Stimulated activated CD4-positive, alpha-beta T cell treated with anti-CD3 and anti-CD28 coated beads, Interleukin-2, amount 100 ng/mL, for 4 hours (primary cell): ENCODE results near the gene SLC12A3.

Source experiments
- DNase-seq: peaks from one replicate; pipeline ENCODE4 v3.0.0-alpha.2; 2020; ENCODE audit warnings: low read depth

Gene SLC12A3

DNA sequence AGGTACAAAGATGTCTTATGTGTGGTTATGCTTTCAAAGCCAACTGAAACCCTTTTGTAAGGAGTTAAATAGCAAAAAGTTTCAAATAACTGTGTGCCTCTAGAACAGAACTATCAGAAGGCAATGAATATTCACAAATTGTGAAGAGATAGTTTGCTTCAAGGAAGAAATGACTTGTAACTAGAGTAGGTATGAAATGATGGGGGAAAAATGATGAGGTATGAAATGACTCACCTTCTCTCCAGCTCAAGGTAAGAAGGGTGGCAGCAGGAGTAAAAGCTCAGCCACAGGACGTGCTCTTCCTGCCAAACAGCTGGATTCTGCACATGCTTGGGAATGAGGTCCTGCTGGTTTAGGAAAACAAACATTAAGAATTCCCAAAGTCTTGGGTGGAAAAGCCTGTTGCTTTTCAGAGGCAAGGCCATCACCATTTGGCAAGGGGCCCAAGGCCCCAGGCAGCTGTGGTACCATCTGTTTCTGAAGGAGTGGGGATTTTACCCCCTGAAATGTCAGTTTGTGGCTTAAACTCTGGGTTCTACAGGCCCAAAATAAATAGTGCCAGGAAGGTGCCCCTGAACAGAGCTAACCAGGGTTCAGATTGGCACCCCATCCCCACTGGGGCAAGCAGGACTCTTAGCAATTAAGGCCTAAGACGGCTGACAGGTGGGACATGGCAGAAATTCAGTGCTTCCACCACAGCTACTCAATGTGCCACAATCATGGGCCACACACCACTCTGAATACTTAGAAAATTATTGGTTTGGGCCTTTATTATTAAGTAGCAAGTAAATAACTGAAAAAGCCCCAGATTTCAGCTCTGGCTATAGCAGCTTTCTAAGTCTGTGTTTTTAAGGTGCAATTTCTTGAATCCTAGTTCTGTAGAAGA, 80.2 kb downstream of the SLC12A3 start:
- no peak for DNase-seq

DNA sequence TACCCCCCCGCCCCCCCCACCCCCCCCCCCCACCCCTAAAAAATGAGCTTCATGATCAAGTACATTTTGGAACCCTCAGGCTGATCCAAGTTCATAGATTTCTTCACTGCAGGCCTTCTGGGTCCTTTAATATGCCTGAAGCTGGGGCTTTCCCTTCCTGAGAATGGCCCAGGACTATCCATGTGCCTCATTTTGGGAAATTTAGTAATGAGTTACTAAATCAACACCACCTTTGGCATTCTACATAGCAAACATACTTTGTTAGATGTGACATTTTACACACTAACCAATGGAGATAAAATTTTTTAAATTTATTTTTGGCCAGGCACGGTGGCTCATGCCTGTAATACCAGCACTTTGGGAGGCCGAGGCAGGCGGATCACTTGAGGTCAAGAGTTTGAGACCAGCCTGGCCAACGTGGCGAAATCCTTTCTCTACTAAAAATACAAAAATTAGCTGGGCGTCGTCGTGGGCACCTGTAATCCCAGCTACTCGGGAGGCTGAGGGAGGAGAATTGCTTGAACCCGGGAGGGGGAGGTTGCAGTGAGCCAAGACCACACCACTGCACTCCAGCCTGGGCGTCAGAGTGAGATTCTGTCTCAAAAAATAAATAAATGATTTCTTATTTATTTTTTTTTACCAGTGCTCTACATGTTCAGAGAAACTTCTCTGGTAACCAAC, 81.0 kb downstream of the SLC12A3 start:
- no peak for DNase-seq

- no peak for DNase-seq
Observed at GRCh38 chr16:56946767-56947603, 82.0 kb downstream of the SLC12A3 start.

GRCh38 chr16:56947604-56947995, 82.6 kb downstream of the SLC12A3 start:
- DNase-seq, result no peak

DNA sequence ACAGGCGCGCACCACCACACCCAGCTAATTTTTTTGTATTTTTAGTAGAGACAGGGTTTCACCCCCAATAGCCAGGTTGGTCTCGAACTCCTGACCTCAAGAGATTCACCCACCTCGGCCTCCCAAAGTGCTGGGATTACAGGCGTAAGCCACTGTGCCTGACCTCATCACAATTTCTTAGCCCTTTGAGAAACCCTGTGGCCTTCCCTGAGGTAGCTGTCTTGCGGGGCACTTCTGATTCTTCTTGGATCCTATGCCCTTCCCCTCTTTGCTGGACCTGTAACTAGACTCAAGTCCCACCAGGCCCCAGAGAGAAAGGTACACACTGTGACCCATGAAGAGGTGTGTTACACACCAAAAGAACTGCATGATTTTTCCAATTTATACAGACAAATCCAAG, 83.2 kb downstream of the SLC12A3 start:
- DNase-seq, result no peak

- no peak for DNase-seq
Observed at GRCh38 chr16:56950051-56950450, 85.0 kb downstream of the SLC12A3 start.

- DNase-seq, result no peak
Observed at GRCh38 chr16:56950455-56950854, 85.4 kb downstream of the SLC12A3 start.

DNA sequence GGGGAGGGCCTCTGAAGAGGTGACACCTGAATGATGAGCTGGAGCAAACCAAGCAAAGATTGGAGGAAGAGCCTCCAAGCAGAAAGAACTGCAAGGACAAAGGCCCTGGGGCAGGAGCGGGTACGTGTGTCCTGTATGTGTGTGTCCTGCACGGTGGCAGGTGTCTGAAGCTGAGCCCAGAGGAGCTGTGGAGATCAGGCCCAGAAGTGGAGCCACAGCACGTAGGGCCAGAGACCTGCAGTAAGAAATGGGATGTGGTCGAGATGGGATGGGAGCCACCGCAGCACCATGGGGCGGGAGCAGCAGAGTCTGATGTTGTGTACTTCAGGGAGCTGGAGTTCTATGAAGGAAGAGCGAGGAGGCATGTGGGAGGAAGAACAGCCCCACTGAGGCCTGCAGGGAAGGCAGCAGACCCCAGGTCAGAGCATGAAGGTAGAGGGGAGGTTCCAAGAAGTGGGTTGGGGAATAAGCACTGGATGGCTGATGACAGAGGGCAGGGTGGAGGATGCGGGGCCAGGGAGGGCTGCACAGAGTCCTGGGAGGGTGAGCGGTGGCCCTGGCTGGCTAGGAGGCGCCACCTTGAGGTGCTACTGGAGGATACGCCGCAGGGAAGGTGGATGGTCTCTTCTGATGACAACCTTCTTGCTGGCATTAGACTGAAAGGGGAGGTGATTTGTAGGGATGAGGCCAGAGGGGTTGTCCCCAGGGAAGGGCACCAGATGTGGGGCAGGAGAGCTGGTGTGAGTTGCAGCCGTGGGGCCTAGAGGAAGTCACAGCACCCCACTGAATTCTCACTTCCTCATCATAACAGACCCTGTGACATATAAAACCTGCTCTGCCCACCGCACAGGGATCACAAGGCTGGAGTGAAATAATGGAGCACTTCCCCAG, 86.1 kb downstream of the SLC12A3 start:
- DNase-seq, result peak; percentile 31

DNA sequence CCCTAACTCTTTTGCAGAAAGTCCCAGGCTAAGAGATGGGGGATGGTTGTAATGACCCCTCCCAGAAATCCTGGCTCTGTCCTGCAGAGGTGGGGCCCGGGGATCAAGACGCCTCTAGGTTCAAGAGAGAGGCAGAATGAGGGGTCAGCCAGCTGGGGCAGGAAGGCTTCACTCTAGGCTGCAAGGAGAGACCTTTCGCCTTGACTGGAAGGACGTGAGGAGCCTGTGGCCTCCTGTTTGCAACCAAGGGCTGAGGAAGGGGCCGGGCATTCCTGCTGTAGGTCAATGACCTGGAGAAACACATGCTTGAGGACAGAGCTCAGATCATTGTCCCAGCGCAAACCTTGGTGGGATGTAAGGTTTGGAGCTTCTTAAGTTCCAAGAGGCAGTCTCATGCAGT, 88.0 kb downstream of the SLC12A3 start:
- no peak for DNase-seq

GRCh38 chr16:56956076-56956475, 91.1 kb downstream of the SLC12A3 start:
- DNase-seq, result no peak

GRCh38 chr16:56956756-56957155, 91.7 kb downstream of the SLC12A3 start:
- no peak for DNase-seq

DNA sequence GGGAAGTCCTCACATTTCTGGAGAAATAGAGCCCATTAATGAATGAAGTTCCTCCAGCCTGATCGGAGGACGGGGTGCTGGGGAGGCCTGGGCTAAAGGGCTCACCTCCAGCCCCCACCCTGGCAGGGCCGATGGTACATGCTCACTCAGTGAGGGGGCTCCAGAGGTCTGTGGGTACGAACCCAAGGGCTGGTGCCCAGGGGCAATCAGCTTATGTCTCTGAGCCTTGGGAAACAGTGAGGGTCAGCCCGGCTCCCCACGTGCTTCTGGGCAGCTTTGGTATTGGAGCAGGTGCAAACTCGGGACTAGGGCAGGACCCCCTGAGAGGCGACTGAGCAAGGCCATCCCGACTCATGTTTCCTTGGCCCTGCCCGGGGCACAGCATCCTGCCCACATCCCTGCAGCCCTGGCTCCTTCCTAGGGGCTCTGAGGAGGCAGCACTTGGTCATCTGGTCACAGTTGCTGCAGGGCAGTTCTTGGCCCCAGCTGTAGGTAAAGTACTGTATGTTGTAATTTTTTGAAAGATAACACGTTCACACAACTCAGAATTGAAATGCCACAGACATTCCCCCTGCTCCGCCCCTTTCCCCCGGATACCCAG, 95.8 kb downstream of the SLC12A3 start:
- DNase-seq, result no peak

DNA sequence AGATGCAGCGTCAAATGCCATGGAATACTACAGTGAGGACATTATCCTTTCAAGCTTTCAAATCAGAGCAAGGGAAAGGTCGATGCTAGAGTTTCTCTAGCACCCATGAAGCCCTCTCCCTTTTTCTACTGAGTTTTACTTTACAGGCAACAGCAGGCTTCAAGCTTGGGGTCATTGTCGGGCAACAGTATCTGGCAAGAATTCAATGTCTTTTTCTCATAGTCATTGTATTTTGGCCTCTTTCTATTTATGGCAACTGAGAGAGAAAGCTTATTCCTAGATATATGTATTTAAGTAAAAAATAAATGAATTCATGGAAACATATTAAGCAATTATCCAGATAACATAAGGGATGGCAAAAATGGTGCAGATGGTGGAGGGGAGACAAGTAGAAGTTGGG, 96.4 kb downstream of the SLC12A3 start:
- DNase-seq, result no peak

DNA sequence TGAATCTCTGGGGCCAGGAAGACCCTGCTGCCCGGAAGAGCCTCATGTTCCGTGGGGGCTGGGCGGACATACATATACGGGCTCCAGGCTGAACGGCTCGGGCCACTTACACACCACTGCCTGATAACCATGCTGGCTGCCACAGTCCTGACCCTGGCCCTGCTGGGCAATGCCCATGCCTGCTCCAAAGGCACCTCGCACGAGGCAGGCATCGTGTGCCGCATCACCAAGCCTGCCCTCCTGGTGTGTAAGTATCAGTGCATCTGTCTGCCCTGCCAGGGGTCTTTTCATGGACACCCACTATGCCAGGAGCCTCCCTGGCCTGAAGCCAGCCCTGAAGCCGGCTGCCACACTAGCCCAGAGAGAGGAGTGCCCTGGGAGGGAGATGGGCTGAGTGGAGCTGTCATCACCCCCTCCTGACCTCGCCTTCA, 96.9 kb downstream of the SLC12A3 start, which contains the start of gene CETP:
TSS of gene CETP (plus strand) at position 100 of the 431 bp plus-strand sequence. CDS start at position 130, 30 bp downstream.
- DNase-seq, result no peak

DNA sequence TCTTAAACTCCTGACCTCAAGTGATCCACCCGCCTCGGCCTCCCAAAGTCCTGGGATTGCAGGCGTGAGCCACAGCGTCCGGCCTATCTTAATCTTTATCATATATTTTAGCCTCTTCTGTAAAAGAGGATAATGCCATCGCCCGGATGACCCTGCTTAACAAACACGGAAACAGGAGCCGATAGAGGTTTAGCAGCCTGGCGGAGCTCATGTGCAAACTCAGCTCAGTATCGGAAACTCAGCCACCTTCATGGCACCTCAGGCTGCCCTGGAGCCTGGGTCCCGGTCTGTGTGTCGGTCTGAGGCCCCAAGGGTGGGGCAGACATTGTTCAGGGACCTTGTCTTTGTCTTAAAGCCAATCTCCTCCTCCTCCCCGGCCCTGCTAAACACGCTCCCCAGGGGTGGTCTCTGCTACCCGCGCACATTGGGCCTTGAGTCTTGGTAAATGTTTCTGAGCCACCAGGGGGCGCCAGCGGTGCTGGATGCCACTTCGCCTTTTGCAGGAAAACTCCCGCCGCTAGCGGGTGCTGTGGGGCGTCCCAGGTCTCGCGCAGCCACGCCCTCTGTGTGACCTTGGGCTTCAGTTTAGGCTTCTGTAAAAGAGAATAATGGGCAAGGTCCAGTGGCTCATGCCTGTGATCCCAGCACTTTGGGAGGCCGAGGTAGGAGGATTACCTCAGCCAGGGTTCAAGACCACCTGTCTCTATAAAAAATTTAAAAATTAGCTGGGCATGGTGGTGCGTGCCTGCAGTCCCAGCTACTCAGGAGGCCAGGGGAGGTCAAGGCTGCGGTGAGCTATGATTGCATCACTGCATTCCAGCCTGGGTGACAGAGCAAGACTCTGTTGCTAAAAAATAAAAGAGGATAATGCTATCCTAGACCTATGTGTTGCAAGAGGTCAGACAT, 99.5 kb downstream of the SLC12A3 start:
- peak; percentile 88 for DNase-seq
